GM18508 (cell line): ENCODE data around the gene CRYBG2.
"Not testable (repeated sequence)": the region's sequence is repeated elsewhere in the genome, so short reads cannot be mapped to it uniquely, and the experiment has no call there.

Experiments used
- ATAC-seq: cut with Tn5 transposase; IDR thresholded peaks from one replicate; pipeline ENCODE4 v1.9.1; 2021; ENCODE audit warnings: moderate number of reproducible peaks; ENCODE audit not compliant: insufficient read depth, unreplicated experiment

Gene CRYBG2

GRCh38 chr1:26324550-26324949 lies 29.4 kb downstream of the CRYBG2 start:
- no peak for ATAC-seq

GRCh38 chr1:26323382-26323781 lies 30.5 kb downstream of the CRYBG2 start:
- ATAC-seq: no peak

- no peak for ATAC-seq
Observed at GRCh38 chr1:26322042-26322331, 31.9 kb downstream of the CRYBG2 start.

- ATAC-seq: no peak
Observed at GRCh38 chr1:26321315-26322041, 32.5 kb downstream of the CRYBG2 start.

GRCh38 chr1:26320896-26321295 lies 33.0 kb downstream of the CRYBG2 start:
- ATAC-seq: no peak

- ATAC-seq: no peak
Observed at GRCh38 chr1:26318338-26319064, 35.4 kb downstream of the CRYBG2 start.

- ATAC-seq: no peak
Observed at GRCh38 chr1:26317612-26318337, 36.2 kb downstream of the CRYBG2 start, which contains the start of gene CD52. Gene CD52, plus strand, starts transcription at chr1:26317958. Its CDS starts 60 bp downstream, at chr1:26318018.

- ATAC-seq: no peak
Observed at GRCh38 chr1:26317146-26317545, 36.8 kb downstream of the CRYBG2 start.

GRCh38 chr1:26315874-26316850 lies 37.8 kb downstream of the CRYBG2 start:
- ATAC-seq: no peak

- ATAC-seq: no peak
Observed at GRCh38 chr1:26314501-26314900, 39.4 kb downstream of the CRYBG2 start.

GRCh38 chr1:26307966-26308899 lies 45.7 kb downstream of the CRYBG2 start:
- ATAC-seq: not testable (repeated sequence)

- ATAC-seq: no peak
Observed at GRCh38 chr1:26307363-26307781, 46.6 kb downstream of the CRYBG2 start.

GRCh38 chr1:26306290-26307229 lies 47.4 kb downstream of the CRYBG2 start, which contains the start of gene UBXN11:
Gene UBXN11, minus strand, starts transcription at chr1:26306636. Its CDS starts 3,753 bp downstream, at chr1:26302883.
- ATAC-seq: peak; percentile 66

GRCh38 chr1:26305667-26306289 lies 48.2 kb downstream of the CRYBG2 start:
- no peak for ATAC-seq

- ATAC-seq: no peak
Observed at GRCh38 chr1:26302733-26303405, 51.1 kb downstream of the CRYBG2 start.

GRCh38 chr1:26300578-26301275 lies 53.2 kb downstream of the CRYBG2 start:
- no peak for ATAC-seq
